ENCODE results near the gene TRIM37. TPM values are rescaled to one million over a fixed set of nuclear protein-coding genes. Genes with fewer than 3 reads are reported as not detected.

Gene TRIM37
- total RNA-seq, 1 experiment from 2014 or later, result 62.3 TPM

DNA sequence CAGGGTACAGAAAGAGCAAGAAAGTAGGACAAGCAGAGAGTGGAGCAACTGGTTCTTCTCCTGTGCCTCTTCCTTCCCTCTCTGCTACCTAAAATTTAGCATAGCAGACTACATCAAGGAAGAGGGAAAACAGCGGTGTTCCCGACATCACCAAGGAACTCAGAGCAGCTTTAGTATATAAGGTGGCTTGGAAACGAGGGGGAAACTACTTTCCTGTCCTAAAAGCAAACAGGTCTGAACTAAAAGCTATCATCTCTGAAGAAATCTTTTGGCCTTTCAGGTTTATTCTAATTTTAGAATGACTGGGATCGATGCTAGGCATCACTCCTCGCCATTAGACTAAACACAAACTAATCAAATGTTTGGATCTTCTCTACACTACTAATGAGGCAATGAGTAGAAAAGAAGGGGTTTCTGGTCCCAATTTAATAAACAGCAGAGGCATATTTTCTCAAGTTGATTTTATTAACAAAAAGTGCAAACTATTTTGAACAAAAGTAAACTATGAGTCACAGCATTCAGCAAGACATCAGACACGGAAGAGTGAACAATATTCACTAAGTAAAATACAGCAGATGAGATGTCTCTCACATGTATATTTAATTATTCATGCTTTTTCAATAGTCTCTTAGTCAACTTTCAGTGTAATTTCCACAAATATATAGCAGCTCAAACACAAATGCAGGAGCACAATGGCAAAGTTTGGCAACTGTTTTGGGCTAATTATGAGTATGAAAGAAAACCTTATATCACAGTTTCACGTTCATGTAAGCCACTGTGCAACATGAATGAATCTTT lies 108.7 kb downstream of the TRIM37 start:
- no peaks in the 10 kb centered on the region for H3K9me3 Mint-ChIP-seq
- H3K27me3 Mint-ChIP-seq (ENCODE audit: low read depth), result no peaks in the 10 kb centered on the region
- POLR2A ChIA-PET, result no interaction called here
- CTCF ChIA-PET, result no interaction called here
- DNase-seq (ENCODE audit: low spot score), result no peak
- no peak overlapping the region for H3K4me3 Mint-ChIP-seq
- no peak for ATAC-seq
- peaks cover 13% of the 10 kb centered on the region for H3K4me1 Mint-ChIP-seq
- no peak overlapping the region for H3K27ac Mint-ChIP-seq
- H3K36me3 Mint-ChIP-seq, result peaks cover 30% of the 10 kb centered on the region
- no peak for TF ChIP-seq ZNF423 (CRISPR knock-in tag; IDR thresholded peaks at IDR 0.05)
- no peak for TF ChIP-seq ZNF219 (CRISPR knock-in tag; IDR thresholded peaks at IDR 0.05; ENCODE audit: borderline replicate concordance)
- no peak for TF ChIP-seq NR1H2 (CRISPR knock-in tag; IDR thresholded peaks at IDR 0.05)
- TF ChIP-seq, protein P1, sequence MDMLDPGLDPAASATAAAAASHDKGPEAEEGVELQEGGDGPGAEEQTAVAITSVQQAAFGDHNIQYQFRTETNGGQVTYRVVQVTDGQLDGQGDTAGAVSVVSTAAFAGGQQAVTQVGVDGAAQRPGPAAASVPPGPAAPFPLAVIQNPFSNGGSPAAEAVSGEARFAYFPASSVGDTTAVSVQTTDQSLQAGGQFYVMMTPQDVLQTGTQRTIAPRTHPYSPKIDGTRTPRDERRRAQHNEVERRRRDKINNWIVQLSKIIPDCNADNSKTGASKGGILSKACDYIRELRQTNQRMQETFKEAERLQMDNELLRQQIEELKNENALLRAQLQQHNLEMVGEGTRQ (CRISPR knock-in tag; IDR thresholded peaks at IDR 0.05), result no peak
- TF ChIP-seq, protein P2, sequence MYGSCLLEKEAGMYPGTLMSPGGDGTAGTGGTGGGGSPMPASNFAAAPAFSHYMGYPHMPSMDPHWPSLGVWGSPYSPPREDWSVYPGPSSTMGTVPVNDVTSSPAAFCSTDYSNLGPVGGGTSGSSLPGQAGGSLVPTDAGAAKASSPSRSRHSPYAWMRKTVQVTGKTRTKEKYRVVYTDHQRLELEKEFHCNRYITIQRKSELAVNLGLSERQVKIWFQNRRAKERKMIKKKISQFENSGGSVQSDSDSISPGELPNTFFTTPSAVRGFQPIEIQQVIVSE (CRISPR knock-in tag; IDR thresholded peaks at IDR 0.05; ENCODE audit: borderline replicate concordance), result no peak
- no peak for TF ChIP-seq ZNF396 (CRISPR knock-in tag; IDR thresholded peaks at IDR 0.05; ENCODE audit: borderline replicate concordance)
- TF ChIP-seq, protein P3, sequence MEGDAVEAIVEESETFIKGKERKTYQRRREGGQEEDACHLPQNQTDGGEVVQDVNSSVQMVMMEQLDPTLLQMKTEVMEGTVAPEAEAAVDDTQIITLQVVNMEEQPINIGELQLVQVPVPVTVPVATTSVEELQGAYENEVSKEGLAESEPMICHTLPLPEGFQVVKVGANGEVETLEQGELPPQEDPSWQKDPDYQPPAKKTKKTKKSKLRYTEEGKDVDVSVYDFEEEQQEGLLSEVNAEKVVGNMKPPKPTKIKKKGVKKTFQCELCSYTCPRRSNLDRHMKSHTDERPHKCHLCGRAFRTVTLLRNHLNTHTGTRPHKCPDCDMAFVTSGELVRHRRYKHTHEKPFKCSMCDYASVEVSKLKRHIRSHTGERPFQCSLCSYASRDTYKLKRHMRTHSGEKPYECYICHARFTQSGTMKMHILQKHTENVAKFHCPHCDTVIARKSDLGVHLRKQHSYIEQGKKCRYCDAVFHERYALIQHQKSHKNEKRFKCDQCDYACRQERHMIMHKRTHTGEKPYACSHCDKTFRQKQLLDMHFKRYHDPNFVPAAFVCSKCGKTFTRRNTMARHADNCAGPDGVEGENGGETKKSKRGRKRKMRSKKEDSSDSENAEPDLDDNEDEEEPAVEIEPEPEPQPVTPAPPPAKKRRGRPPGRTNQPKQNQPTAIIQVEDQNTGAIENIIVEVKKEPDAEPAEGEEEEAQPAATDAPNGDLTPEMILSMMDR (IDR thresholded peaks at IDR 0.05), result no peak
- no peak for TF ChIP-seq ZNF317 (CRISPR knock-in tag; IDR thresholded peaks at IDR 0.05; ENCODE audit: borderline replicate concordance, low read depth)
- TF ChIP-seq FOXK1 (CRISPR knock-in tag; IDR thresholded peaks at IDR 0.05), result no peak
- TF ChIP-seq, protein P4, sequence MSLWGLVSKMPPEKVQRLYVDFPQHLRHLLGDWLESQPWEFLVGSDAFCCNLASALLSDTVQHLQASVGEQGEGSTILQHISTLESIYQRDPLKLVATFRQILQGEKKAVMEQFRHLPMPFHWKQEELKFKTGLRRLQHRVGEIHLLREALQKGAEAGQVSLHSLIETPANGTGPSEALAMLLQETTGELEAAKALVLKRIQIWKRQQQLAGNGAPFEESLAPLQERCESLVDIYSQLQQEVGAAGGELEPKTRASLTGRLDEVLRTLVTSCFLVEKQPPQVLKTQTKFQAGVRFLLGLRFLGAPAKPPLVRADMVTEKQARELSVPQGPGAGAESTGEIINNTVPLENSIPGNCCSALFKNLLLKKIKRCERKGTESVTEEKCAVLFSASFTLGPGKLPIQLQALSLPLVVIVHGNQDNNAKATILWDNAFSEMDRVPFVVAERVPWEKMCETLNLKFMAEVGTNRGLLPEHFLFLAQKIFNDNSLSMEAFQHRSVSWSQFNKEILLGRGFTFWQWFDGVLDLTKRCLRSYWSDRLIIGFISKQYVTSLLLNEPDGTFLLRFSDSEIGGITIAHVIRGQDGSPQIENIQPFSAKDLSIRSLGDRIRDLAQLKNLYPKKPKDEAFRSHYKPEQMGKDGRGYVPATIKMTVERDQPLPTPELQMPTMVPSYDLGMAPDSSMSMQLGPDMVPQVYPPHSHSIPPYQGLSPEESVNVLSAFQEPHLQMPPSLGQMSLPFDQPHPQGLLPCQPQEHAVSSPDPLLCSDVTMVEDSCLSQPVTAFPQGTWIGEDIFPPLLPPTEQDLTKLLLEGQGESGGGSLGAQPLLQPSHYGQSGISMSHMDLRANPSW (CRISPR knock-in tag; conservative IDR thresholded peaks at IDR 0.05; ENCODE audit: low read depth), result no peak
- TF ChIP-seq, protein P5, sequence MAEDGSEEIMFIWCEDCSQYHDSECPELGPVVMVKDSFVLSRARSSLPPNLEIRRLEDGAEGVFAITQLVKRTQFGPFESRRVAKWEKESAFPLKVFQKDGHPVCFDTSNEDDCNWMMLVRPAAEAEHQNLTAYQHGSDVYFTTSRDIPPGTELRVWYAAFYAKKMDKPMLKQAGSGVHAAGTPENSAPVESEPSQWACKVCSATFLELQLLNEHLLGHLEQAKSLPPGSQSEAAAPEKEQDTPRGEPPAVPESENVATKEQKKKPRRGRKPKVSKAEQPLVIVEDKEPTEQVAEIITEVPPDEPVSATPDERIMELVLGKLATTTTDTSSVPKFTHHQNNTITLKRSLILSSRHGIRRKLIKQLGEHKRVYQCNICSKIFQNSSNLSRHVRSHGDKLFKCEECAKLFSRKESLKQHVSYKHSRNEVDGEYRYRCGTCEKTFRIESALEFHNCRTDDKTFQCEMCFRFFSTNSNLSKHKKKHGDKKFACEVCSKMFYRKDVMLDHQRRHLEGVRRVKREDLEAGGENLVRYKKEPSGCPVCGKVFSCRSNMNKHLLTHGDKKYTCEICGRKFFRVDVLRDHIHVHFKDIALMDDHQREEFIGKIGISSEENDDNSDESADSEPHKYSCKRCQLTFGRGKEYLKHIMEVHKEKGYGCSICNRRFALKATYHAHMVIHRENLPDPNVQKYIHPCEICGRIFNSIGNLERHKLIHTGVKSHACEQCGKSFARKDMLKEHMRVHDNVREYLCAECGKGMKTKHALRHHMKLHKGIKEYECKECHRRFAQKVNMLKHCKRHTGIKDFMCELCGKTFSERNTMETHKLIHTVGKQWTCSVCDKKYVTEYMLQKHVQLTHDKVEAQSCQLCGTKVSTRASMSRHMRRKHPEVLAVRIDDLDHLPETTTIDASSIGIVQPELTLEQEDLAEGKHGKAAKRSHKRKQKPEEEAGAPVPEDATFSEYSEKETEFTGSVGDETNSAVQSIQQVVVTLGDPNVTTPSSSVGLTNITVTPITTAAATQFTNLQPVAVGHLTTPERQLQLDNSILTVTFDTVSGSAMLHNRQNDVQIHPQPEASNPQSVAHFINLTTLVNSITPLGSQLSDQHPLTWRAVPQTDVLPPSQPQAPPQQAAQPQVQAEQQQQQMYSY (CRISPR knock-in tag; IDR thresholded peaks at IDR 0.05), result no peak
- no peak for TF ChIP-seq RORB (CRISPR knock-in tag; IDR thresholded peaks at IDR 0.05)
- TF ChIP-seq, protein P6, sequence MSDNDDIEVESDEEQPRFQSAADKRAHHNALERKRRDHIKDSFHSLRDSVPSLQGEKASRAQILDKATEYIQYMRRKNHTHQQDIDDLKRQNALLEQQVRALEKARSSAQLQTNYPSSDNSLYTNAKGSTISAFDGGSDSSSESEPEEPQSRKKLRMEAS (CRISPR knock-in tag; IDR thresholded peaks at IDR 0.05), result no peak
- TF ChIP-seq, protein P7, sequence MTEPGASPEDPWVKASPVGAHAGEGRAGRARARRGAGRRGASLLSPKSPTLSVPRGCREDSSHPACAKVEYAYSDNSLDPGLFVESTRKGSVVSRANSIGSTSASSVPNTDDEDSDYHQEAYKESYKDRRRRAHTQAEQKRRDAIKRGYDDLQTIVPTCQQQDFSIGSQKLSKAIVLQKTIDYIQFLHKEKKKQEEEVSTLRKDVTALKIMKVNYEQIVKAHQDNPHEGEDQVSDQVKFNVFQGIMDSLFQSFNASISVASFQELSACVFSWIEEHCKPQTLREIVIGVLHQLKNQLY (CRISPR knock-in tag; IDR thresholded peaks at IDR 0.05), result no peak
- TF ChIP-seq, protein P8, sequence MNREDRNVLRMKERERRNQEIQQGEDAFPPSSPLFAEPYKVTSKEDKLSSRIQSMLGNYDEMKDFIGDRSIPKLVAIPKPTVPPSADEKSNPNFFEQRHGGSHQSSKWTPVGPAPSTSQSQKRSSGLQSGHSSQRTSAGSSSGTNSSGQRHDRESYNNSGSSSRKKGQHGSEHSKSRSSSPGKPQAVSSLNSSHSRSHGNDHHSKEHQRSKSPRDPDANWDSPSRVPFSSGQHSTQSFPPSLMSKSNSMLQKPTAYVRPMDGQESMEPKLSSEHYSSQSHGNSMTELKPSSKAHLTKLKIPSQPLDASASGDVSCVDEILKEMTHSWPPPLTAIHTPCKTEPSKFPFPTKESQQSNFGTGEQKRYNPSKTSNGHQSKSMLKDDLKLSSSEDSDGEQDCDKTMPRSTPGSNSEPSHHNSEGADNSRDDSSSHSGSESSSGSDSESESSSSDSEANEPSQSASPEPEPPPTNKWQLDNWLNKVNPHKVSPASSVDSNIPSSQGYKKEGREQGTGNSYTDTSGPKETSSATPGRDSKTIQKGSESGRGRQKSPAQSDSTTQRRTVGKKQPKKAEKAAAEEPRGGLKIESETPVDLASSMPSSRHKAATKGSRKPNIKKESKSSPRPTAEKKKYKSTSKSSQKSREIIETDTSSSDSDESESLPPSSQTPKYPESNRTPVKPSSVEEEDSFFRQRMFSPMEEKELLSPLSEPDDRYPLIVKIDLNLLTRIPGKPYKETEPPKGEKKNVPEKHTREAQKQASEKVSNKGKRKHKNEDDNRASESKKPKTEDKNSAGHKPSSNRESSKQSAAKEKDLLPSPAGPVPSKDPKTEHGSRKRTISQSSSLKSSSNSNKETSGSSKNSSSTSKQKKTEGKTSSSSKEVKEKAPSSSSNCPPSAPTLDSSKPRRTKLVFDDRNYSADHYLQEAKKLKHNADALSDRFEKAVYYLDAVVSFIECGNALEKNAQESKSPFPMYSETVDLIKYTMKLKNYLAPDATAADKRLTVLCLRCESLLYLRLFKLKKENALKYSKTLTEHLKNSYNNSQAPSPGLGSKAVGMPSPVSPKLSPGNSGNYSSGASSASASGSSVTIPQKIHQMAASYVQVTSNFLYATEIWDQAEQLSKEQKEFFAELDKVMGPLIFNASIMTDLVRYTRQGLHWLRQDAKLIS (CRISPR knock-in tag; IDR thresholded peaks at IDR 0.05; ENCODE audit: borderline replicate concordance), result no peak

Data from WTC11 (cell line).